Measurements from ENCODE around the gene MYO15A.

Gene MYO15A

GRCh38 chr17:18111330-18111971, 2.9 kb downstream of the MYO15A start:
- TF ChIP-seq FOXP2 (optimal IDR thresholded peaks at IDR 0.05; ENCODE audit: borderline replicate concordance, extremely low read depth, extremely low read length, insufficient read depth): no peak
- TF ChIP-seq POLR2AphosphoS5 (IDR thresholded peaks at IDR 0.05; ENCODE audit: low read depth, low read length): no peak
- TF ChIP-seq TAF1 (IDR thresholded peaks at IDR 0.05; ENCODE audit: borderline replicate concordance, insufficient read depth, low read length): no peak
- TF ChIP-seq, protein P1, sequence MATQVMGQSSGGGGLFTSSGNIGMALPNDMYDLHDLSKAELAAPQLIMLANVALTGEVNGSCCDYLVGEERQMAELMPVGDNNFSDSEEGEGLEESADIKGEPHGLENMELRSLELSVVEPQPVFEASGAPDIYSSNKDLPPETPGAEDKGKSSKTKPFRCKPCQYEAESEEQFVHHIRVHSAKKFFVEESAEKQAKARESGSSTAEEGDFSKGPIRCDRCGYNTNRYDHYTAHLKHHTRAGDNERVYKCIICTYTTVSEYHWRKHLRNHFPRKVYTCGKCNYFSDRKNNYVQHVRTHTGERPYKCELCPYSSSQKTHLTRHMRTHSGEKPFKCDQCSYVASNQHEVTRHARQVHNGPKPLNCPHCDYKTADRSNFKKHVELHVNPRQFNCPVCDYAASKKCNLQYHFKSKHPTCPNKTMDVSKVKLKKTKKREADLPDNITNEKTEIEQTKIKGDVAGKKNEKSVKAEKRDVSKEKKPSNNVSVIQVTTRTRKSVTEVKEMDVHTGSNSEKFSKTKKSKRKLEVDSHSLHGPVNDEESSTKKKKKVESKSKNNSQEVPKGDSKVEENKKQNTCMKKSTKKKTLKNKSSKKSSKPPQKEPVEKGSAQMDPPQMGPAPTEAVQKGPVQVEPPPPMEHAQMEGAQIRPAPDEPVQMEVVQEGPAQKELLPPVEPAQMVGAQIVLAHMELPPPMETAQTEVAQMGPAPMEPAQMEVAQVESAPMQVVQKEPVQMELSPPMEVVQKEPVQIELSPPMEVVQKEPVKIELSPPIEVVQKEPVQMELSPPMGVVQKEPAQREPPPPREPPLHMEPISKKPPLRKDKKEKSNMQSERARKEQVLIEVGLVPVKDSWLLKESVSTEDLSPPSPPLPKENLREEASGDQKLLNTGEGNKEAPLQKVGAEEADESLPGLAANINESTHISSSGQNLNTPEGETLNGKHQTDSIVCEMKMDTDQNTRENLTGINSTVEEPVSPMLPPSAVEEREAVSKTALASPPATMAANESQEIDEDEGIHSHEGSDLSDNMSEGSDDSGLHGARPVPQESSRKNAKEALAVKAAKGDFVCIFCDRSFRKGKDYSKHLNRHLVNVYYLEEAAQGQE (IDR thresholded peaks at IDR 0.05; ENCODE audit: insufficient read depth in 1 of 2, low read depth in 2 of 2, low read length in 2 of 2): no peak
- no peak for TF ChIP-seq SIN3A (IDR thresholded peaks at IDR 0.05; ENCODE audit: borderline replicate concordance, insufficient read depth, low read length)

DNA sequence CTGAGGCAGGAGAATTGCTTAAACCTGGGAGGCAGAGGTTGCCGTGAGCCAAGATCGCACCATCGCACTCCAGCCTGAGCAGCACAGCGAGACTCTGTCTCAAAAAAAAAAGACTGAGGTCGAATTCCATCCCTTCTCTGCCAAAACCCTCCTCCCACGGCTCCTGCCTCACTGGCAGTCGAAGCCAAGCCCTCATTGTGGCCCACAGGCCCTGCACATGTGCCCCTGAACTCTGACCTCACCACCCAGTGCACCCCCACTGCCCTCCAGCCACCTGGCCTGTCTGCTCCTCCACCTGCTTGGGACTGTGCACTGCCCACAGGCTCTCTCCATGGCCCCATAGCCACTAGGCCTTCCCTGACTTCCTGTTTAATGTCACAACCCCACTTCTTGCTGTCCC, 7.0 kb downstream of the MYO15A start:
- TF ChIP-seq POLR2AphosphoS5 (IDR thresholded peaks at IDR 0.05; ENCODE audit: low read depth, low read length) (no peak), TAF1 (IDR thresholded peaks at IDR 0.05; ENCODE audit: borderline replicate concordance, insufficient read depth, low read length) (no peak), FOXP2 (optimal IDR thresholded peaks at IDR 0.05; ENCODE audit: borderline replicate concordance, extremely low read depth, extremely low read length, insufficient read depth) (no peak), SIN3A (IDR thresholded peaks at IDR 0.05; ENCODE audit: borderline replicate concordance, insufficient read depth, low read length) (no peak)
- TF ChIP-seq, protein P1 (IDR thresholded peaks at IDR 0.05; ENCODE audit: insufficient read depth in 1 of 2, low read depth in 2 of 2, low read length in 2 of 2): no peak

DNA sequence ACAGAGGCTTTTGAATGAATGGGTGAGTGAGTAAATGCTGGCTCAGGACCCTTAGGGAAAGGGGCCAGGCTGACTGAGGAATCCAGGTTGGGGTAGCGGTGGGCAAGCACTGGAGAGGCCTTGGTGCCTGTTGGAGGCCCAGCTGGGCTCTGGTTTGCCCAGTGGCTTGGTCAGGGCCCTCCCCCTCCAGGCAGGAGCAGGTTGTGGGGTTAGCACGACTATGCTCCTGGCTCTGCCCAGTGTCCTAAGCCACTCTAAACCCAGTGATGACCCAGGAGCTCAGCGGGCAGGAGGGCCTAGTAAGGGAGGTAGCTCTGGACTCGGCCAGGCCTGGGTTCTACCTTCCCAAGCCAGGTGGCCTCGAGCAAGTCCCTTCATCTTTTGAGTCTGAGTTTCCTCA, 7.5 kb downstream of the MYO15A start:
- TF ChIP-seq POLR2AphosphoS5 (IDR thresholded peaks at IDR 0.05; ENCODE audit: low read depth, low read length): no peak
- TF ChIP-seq SIN3A (IDR thresholded peaks at IDR 0.05; ENCODE audit: borderline replicate concordance, insufficient read depth, low read length): no peak
- TF ChIP-seq FOXP2 (optimal IDR thresholded peaks at IDR 0.05; ENCODE audit: borderline replicate concordance, extremely low read depth, extremely low read length, insufficient read depth): no peak
- no peak for TF ChIP-seq TAF1 (IDR thresholded peaks at IDR 0.05; ENCODE audit: borderline replicate concordance, insufficient read depth, low read length)
- TF ChIP-seq, protein P1 (IDR thresholded peaks at IDR 0.05; ENCODE audit: insufficient read depth in 1 of 2, low read depth in 2 of 2, low read length in 2 of 2): no peak

- no peak for TF ChIP-seq POLR2AphosphoS5 (IDR thresholded peaks at IDR 0.05; ENCODE audit: low read depth, low read length)
- TF ChIP-seq TAF1 (IDR thresholded peaks at IDR 0.05; ENCODE audit: borderline replicate concordance, insufficient read depth, low read length): no peak
- TF ChIP-seq, protein P1 (IDR thresholded peaks at IDR 0.05; ENCODE audit: insufficient read depth in 1 of 2, low read depth in 2 of 2, low read length in 2 of 2): no peak
- TF ChIP-seq SIN3A (IDR thresholded peaks at IDR 0.05; ENCODE audit: borderline replicate concordance, insufficient read depth, low read length): no peak
- TF ChIP-seq FOXP2 (optimal IDR thresholded peaks at IDR 0.05; ENCODE audit: borderline replicate concordance, extremely low read depth, extremely low read length, insufficient read depth): no peak
Measured at GRCh38 chr17:18117533-18117932, 9.0 kb downstream of the MYO15A start.

Measured in PFSK-1 (cell line).